Activated CD4-positive, alpha-beta memory T cell treated with anti-CD3 and anti-CD28 coated beads for 36 hours (primary cell): ENCODE measurements around the gene SUMO2. TPM values are rescaled to one million over a fixed set of nuclear protein-coding genes. Genes with fewer than 3 reads are reported as not detected.
"Not testable (repeated sequence)": the region's sequence is repeated elsewhere in the genome, so short reads cannot be mapped to it uniquely, and the experiment has no call there.

Experiments used
- CTCF ChIA-PET: fragments of 350-600 bp; sonication (Branson Sonifier 250); formaldehyde crosslinking; loops from one replicate; lab custom pipeline; 2021; ENCODE audit warnings: antibody characterized with exemption, inconsistent platforms; lab: Charles Lee
- POLR2A ChIA-PET: fragments of 350-600 bp; sonication (Branson Sonifier 250); formaldehyde crosslinking; loops from one replicate; lab custom pipeline; 2021; ENCODE audit warnings: antibody characterized with exemption; lab: Charles Lee
- DNase-seq: peaks from one replicate; pipeline ENCODE4 v3.0.0-alpha.2; 2020
- H3K27ac Mint-ChIP-seq: one replicate; pipeline ENCODE4 v1.8.0; 2021; ENCODE audit warnings: mixed read lengths
- H3K27me3 Mint-ChIP-seq: one replicate; pipeline ENCODE4 v1.8.0; 2021; ENCODE audit warnings: mixed read lengths
- H3K36me3 Mint-ChIP-seq: one replicate; pipeline ENCODE4 v1.8.0; 2021; ENCODE audit warnings: mixed read lengths
- H3K4me1 Mint-ChIP-seq: one replicate; pipeline ENCODE4 v1.8.0; 2021; ENCODE audit warnings: low read depth, mixed read lengths
- H3K4me3 Mint-ChIP-seq: one replicate; pipeline ENCODE4 v1.8.0; 2021; ENCODE audit warnings: mild to moderate bottlenecking, mixed read lengths
- H3K9me3 Mint-ChIP-seq: one replicate; pipeline ENCODE4 v1.8.0; 2021; ENCODE audit warnings: mixed read lengths
- intact Hi-C: fragments of 100-400 bp; cut with micrococcal nuclease; formaldehyde crosslinking; loops from one replicate; pipeline ENCODE4 v1.15.1; 2023
- total RNA-seq, 2 experiments: library from RNA; stranded (reverse); gene quantifications; one replicate each; pipeline ENCODE4 v1.2.3, GENCODE V29; 2021

SUMO2 gene
- total RNA-seq, 2 experiments from 2014 or later = 610 to 612 TPM

DNA sequence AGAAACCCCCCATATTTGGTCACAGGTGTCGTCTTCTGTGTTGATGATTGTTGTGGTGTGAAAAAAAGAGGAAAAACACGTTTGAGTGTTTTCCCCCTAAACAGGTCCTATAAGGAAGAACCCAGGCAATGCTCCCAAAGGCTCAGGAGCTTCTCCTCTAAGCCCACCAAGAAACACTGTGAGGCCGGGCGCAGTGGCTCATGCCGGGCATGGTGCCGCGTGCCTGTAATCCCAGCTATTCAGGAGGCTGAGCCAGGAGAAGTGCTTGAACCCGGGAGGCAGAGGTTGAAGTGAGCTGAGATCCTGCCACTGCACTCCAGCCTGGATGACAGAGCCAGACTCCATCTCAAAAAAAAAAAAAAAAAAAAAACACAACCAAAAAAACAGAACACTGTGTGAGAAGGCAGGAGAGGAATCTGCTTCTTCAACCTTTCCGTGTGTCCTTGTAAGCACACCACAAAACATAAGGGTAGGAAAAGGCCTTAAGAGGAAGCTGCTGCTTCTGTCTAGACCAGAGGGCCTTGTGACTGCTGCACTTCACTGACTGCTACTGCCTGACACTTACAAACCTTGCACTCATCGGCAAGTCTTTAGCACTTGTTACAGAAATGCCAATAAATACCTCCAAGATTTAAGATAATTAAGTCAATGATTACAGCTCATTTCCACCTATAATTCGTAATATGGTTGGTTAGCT, 37.8 kb downstream of the SUMO2 start:
- ChIA-PET POLR2A (interaction anchor here (0.7 to 1.7 kb wide), 2 partner anchors 9 to 14 kb away, joined by 3 to 11 read pairs; partner anchors contain the start of gene JPT1), CTCF (interaction anchor here (0.6 to 2.0 kb wide), 6 partner anchors 14 to 494 kb away, joined by 4 to 20 read pairs (median 6); partner anchors contain the start of gene NT5C)
- Mint-ChIP-seq H3K9me3 (no peaks in the 10 kb centered on the region), H3K27ac (no peak overlapping the region), H3K4me3 (no peak overlapping the region), H3K36me3 (peaks cover 47% of the 10 kb centered on the region), H3K27me3 (no peaks in the 10 kb centered on the region), H3K4me1 (peaks cover 10% of the 10 kb centered on the region)
- DNase-seq = no peak
- intact Hi-C loops = no loop called here

DNA sequence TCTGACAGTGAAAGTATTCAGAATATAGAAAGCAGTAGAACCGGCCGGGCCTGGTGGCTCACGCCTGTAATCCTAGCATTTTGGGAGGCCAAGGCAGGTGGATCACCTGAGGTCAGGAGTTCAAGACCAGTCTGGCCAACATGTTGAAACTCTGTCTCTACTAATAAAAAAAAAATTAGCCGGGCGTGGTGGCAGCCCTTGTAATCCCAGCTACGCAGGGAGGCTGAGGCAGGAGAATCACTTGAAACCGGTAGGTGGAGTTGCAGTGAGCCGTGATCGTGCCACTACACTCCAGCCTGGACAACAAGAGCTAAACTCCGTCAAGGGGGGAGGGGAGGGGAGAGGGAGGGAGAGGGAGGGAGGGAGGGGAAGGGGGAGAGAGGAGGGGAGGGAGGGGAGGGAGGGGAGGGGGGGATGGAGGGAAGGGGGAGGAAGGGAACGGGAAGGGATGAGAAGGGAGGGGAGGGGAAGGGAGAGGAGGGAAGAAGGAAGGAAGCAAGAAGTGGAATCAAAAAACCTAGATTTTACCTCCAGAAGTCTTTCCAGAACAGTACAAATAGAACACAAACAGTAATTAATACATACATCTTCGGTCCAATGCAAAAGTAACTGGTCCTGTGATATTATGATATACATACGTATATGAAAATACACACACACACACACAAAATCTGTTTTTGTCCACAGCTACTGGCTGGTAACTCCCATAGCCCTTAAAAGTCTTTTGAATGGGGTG, 40.4 kb downstream of the SUMO2 start:
- H3K36me3 Mint-ChIP-seq = peaks cover 38% of the 10 kb centered on the region
- no peak for DNase-seq
- no peak overlapping the region for H3K27ac Mint-ChIP-seq
- H3K4me3 Mint-ChIP-seq = no peak overlapping the region
- intact Hi-C loops = no loop called here
- H3K27me3 Mint-ChIP-seq = no peaks in the 10 kb centered on the region
- ChIA-PET CTCF (interaction anchor here (0.7 to 0.8 kb wide), 3 partner anchors 12 to 96 kb away, joined by 3 to 5 read pairs (median 4); no protein-coding TSS in a partner anchor), POLR2A (interaction anchor here (0.5 to 1.7 kb wide), 3 partner anchors 11 to 137 kb away, joined by 3 to 4 read pairs (median 3); partner anchors contain the start of gene NT5C)
- H3K4me1 Mint-ChIP-seq = peaks cover 3% of the 10 kb centered on the region
- no peaks in the 10 kb centered on the region for H3K9me3 Mint-ChIP-seq

DNA sequence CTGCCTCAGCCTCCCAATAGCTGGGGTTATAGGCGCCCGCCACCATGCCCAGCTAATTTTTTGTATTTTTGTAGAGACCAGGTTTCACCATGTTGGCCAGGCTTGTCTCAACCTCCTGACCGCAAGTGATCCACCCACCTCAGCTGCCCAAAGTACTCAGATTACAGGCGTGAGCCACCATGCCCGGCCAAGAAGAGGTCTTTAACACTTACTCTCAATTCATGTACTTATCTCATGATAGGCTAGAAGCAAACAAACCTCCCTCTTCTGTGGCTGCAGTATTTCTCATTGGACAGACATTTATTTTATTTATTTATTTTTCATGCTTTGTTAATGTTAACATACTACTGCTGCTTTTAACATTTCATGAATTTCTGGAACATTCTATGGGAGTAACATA, 44.2 kb downstream of the SUMO2 start:
- ChIA-PET POLR2A (no interaction called here), CTCF (interaction anchor here (0.8 kb wide), 1 partner anchor 78 kb away, joined by 3 read pairs; no protein-coding TSS in a partner anchor)
- Mint-ChIP-seq H3K36me3 (peaks cover 24% of the 10 kb centered on the region), H3K4me3 (no peak overlapping the region), H3K9me3 (no peaks in the 10 kb centered on the region), H3K27ac (no peak overlapping the region), H3K4me1 (peaks cover 6% of the 10 kb centered on the region), H3K27me3 (no peaks in the 10 kb centered on the region)
- no peak for DNase-seq
- intact Hi-C loops = no loop called here

DNA sequence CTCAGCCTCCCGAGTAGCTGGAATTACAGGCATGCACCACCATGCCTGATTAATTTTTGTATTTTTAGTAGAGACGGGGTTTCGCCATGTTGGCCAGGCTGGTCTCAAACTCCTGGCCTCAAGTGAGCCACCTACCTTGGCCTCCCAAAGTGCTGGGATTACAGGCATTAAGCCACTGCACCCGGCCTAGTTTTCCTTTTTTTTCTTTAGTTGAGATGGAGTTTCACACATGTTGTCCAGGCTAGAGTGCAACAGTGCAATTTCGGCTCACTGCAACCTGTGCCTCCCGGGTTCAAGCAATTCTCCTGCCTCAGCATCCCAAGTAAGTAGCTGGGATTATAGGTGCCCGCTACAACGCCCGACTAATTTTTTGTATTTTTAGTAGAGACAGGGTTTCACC, 45.0 kb downstream of the SUMO2 start:
- H3K27me3 Mint-ChIP-seq, H3K4me1 Mint-ChIP-seq, H3K4me3 Mint-ChIP-seq, H3K27ac Mint-ChIP-seq, intact Hi-C loops, DNase-seq, H3K9me3 Mint-ChIP-seq: not testable (repeated sequence)
- CTCF ChIA-PET = interaction anchor here (1.2 kb wide), 1 partner anchor 25 kb away, joined by 3 read pairs; no protein-coding TSS in a partner anchor
- POLR2A ChIA-PET = interaction anchor here (0.6 kb wide), 1 partner anchor 10 kb away, joined by 3 read pairs; no protein-coding TSS in a partner anchor
- peaks cover 21% of the 10 kb centered on the region for H3K36me3 Mint-ChIP-seq

DNA sequence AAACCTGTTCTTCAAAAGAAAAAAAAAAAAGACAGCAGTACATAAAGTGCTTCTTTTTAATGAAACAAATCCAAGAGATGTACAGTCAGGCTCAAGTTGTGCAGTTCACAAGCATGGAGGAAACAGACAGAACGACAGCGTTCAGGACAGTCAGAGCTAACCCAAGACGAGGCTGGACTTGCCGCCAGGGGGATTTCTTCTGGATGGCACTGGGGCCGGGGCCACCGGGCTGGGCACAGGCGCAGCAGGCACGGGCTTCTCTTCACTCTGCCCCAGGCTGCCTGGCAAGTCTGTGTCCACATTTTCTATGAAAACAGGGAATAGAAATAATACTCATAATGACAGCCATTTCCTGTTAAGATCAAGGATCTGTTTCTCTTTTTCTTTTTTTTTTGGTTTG, 46.8 kb downstream of the SUMO2 start:
- H3K9me3 Mint-ChIP-seq = no peaks in the 10 kb centered on the region
- POLR2A ChIA-PET = no interaction called here
- intact Hi-C loops = no loop called here
- no peak overlapping the region for H3K4me3 Mint-ChIP-seq
- DNase-seq = no peak
- no peaks in the 10 kb centered on the region for H3K27me3 Mint-ChIP-seq
- CTCF ChIA-PET = interaction anchor here (0.5 kb wide), 1 partner anchor 36 kb away, joined by 4 read pairs; no protein-coding TSS in a partner anchor
- peaks cover 10% of the 10 kb centered on the region for H3K4me1 Mint-ChIP-seq
- H3K36me3 Mint-ChIP-seq = peaks cover 18% of the 10 kb centered on the region
- no peak overlapping the region for H3K27ac Mint-ChIP-seq

DNA sequence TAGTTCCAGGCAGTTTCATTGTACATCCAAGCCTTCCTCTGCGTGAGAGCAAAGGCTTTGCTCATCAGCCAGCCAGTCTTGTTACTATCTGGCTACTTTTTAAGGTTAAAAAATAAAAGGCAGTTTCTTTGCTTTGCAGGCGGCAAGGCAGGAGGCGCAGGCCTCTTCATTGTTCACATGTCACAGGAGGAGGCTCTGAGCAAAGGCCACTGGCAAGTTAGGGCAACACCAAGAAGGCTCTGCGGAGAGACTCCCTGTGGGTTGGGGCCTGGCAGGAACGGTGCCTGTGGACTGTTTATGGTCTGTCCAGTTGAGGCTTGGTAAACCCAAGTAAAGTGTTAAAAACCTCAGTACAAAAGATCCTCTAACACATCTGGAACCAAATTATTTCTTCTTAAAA, 47.3 kb downstream of the SUMO2 start:
- Mint-ChIP-seq H3K27ac (peak overlapping the region; percentile 75), H3K4me1 (peaks cover 12% of the 10 kb centered on the region), H3K27me3 (no peaks in the 10 kb centered on the region), H3K9me3 (no peaks in the 10 kb centered on the region), H3K36me3 (peaks cover 22% of the 10 kb centered on the region), H3K4me3 (no peak overlapping the region)
- intact Hi-C loops = no loop called here
- no peak for DNase-seq
- ChIA-PET CTCF (no interaction called here), POLR2A (no interaction called here)

DNA sequence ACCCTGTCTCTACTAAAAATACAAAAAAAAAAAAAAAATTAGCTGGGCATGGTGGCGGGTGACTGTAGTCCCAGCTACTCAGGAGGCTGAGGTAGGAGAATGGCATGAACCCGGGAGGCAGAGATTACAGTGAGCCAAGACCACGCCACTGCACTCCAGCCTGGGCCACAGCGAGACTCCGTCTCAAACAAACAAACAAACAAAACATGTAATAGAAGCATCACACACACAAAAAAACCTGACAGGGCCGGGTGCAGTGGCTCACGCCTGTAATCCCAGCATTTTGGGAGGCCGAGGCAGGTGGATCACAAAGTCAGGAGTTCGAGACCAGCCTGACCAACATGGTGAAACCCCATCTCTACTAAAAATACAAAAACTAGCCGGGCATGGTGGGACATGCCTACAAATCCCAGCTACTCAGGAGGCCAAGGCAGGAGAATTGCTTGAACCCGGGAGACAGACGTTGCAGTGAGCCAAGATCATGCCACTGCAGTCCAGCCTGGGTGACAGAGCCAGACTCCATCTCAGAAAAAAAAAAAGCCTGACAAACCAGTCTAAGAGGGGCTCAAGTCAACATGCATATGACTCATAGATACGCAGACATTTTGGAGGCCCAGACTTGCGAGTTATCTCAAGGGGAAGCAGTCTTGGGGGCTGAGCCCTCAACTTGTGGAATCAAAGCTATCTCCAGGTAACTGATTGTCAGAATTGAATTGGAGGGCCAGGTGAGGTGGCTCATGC, 49.0 kb downstream of the SUMO2 start:
- H3K36me3 Mint-ChIP-seq = peaks cover 19% of the 10 kb centered on the region
- peaks cover 18% of the 10 kb centered on the region for H3K4me1 Mint-ChIP-seq
- ChIA-PET POLR2A (interaction anchor here (0.6 kb wide), 1 partner anchor 166 kb away, joined by 3 read pairs; no protein-coding TSS in a partner anchor), CTCF (interaction anchor here (0.7 to 6.1 kb wide), 4 partner anchors 10 to 1263 kb away, joined by 3 to 121 read pairs (median 4); partner anchors contain the start of gene ARMC7)
- H3K4me3 Mint-ChIP-seq, H3K27me3 Mint-ChIP-seq, DNase-seq, H3K9me3 Mint-ChIP-seq: not testable (repeated sequence)
- H3K27ac Mint-ChIP-seq = peak overlapping the region; percentile 18
- intact Hi-C loops = loop anchor here (5.0 kb wide), 2 partner anchors 69 to 86 kb away; partner anchors contain the start of genes ATP5PD and KCTD2

DNA sequence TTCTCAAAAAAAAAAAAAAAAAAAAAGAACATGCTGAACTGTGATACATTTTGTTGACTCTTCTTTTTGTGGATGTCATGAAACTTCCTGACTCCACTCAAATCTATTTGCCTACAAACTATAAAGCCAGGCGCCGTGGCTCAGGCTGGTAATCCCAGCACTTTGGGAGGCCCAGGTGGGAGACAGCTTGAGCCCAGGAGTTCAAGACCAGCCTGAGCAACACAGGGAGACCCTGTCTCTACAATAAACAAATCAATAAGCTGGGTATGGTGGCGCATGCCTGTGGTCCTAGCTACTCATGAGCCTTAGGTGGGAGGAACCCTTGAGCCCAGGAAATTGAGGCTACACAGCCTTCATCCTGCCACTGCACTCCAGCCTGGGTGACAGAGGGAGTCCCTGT, 49.8 kb downstream of the SUMO2 start:
- Mint-ChIP-seq H3K9me3 (no peaks in the 10 kb centered on the region), H3K27ac (peak overlapping the region; percentile 13), H3K4me1 (peaks cover 18% of the 10 kb centered on the region), H3K27me3 (no peaks in the 10 kb centered on the region), H3K36me3 (peaks cover 19% of the 10 kb centered on the region), H3K4me3 (no peak overlapping the region)
- intact Hi-C loops = loop anchor here (5.0 kb wide), 2 partner anchors 69 to 86 kb away; partner anchors contain the start of genes ATP5PD and KCTD2
- no peak for DNase-seq
- ChIA-PET POLR2A (interaction anchor here (0.6 kb wide), 1 partner anchor 32 kb away, joined by 3 read pairs; no protein-coding TSS in a partner anchor), CTCF (interaction anchor here (0.7 to 6.1 kb wide), 3 partner anchors 9 to 1264 kb away, joined by 3 to 121 read pairs (median 3); partner anchors contain the start of gene ARMC7)

DNA sequence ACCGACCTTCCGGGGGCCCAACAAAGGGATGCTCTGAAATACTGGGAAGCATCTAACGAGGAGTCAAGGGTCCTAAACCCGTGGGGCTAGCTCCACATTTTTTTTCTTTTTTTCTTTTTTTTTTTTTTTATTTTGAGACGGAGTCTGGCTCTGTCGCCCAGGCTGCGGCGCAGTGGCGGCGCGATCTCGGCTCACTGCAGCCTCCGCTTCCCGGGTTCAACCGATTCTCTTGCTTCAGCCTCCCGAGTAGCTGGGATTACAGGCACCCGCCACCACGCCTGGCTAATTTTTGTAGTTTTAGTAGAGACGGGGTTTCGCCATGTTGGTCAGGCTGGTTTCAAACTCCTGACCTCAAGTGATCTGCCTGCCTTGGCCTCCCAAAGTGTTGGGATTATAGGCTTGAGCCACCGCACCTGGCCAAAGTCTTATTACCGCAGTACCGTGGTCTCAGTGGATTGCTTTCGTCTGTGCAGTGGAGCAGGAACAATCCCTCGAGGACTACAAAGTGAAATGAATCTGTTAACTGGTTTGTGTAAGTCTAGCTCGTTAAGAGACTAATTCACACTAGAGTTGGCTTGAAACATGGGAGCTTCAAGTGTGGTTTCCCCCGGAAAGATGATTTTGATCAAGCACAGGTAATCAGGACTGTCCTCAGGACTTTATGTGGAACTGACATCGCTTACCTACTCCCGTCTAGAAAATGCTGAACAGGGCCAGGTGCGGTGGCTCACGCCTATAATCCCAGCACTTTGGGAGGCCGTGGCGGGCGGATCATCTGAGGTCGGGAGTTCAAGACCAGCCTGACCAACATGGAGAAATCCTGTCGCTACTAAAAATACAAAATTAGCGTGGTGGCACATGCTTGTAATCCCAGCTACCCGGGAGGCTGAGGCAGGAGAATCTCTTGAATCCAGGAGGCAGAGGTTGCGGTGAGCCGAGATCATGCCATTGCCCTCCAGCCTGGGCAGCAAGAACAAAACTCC, 50.5 kb downstream of the SUMO2 start:
- intact Hi-C loops = loop anchor here (5.0 kb wide), 2 partner anchors 70 to 85 kb away; partner anchors contain the start of genes ATP5PD and KCTD2
- Mint-ChIP-seq H3K36me3 (peaks cover 19% of the 10 kb centered on the region), H3K4me1 (peaks cover 18% of the 10 kb centered on the region), H3K27ac (peak overlapping the region; percentile 86), H3K4me3 (peak overlapping the region; percentile 84)
- H3K9me3 Mint-ChIP-seq, H3K27me3 Mint-ChIP-seq, DNase-seq: not testable (repeated sequence)
- ChIA-PET CTCF (interaction anchor here (0.7 to 6.1 kb wide), 13 partner anchors 10 to 158 kb away, joined by 3 to 121 read pairs (median 4); partner anchors contain the start of genes ARMC7, GGA3, MRPL58 and MRPS7), POLR2A (interaction anchor here (0.6 to 1.3 kb wide), 2 partner anchors 31 to 73 kb away, joined by 3 to 4 read pairs; partner anchors contain the start of gene NUP85)
